ENCODE results near the gene PC. TPM values are rescaled to one million over a fixed set of nuclear protein-coding genes. Genes with fewer than 3 reads are reported as not detected.
A peak's percentile ranks its signal among the peaks of the same experiment; 100 is the strongest.

Gene PC
- polyA plus RNA-seq, 2 of the 4 experiments (the other 2 are of a cell fraction): 14.2 to 45.9 TPM

- POLR2A ChIA-PET: no interaction called here
- TF ChIP-seq NFE2L2 (conservative IDR thresholded peaks at IDR 0.05; ENCODE audit: low read length) (no peak), HOXB13 (CRISPR knock-in tag; IDR thresholded peaks at IDR 0.05; ENCODE audit: low read depth) (no peak), CHD4 (IDR thresholded peaks at IDR 0.05; ENCODE audit: borderline replicate concordance) (no peak), RNF2 (IDR thresholded peaks at IDR 0.05; ENCODE audit: borderline replicate concordance, low read depth) (no peak), PHF8 (IDR thresholded peaks at IDR 0.05; ENCODE audit: borderline replicate concordance, low read depth) (no peak), EHF (CRISPR knock-in tag; IDR thresholded peaks at IDR 0.05) (no peak), MYC (IDR thresholded peaks at IDR 0.05; ENCODE audit: borderline replicate concordance, low read length) (no peak), BHLHE40 (IDR thresholded peaks at IDR 0.05; ENCODE audit: low read depth, low read length) (no peak), CBX8 (IDR thresholded peaks at IDR 0.05) (no peak)
- FAIRE-seq (no peak), DNase-seq (ENCODE audit: low read depth in 1 of 2, low spot score in 1 of 2) (no peak), ATAC-seq (no peak)
- Histone ChIP-seq H3K9me3 (no peaks in the 10 kb centered on the region), H3K4me1 (peaks cover 24% of the 10 kb centered on the region), H3K27ac (no peak overlapping the region), H3K4me2 (no peak overlapping the region), H3K4me3 (no peak overlapping the region)
- CTCF ChIA-PET: interaction anchor here (0.8 to 2.5 kb wide), 6 partner anchors 19 to 120 kb away, joined by 3 to 9 read pairs (median 5); no protein-coding TSS in a partner anchor
- WGBS (ENCODE audit: missing lambda C conversion rate): 92% methylated on average over 28 of the region's 30 CpGs
Observed at GRCh38 chr11:66861774-66862558, 96.2 kb downstream of the PC start.

- peak overlapping the region in 1 of 2 experiments; percentile 25; a peak in 1 of 6 replicates for H3K27ac ChIP-seq
- H3K4me1 ChIP-seq: peaks cover 24% of the 10 kb centered on the region
- no peak overlapping the region for H3K4me2 ChIP-seq
- no peak for FAIRE-seq
- 96% methylated on average over 13 of the region's 32 CpGs for WGBS (ENCODE audit: missing lambda C conversion rate)
- CTCF ChIA-PET: interaction anchor here (0.8 to 2.5 kb wide), 7 partner anchors 9 to 119 kb away, joined by 3 to 9 read pairs (median 6); no protein-coding TSS in a partner anchor
- DNase-seq (ENCODE audit: low read depth in 1 of 2, low spot score in 1 of 2): no peak
- TF ChIP-seq MYC (IDR thresholded peaks at IDR 0.05; ENCODE audit: borderline replicate concordance, low read length) (no peak), ZSCAN20 (CRISPR knock-in tag; IDR thresholded peaks at IDR 0.05) (no peak), GATA3 (IDR thresholded peaks at IDR 0.05; ENCODE audit: borderline replicate concordance) (no peak), FOSB (CRISPR knock-in tag; IDR thresholded peaks at IDR 0.05) (no peak), EP300 (IDR thresholded peaks at IDR 0.05) (no peak), CHD4 (IDR thresholded peaks at IDR 0.05; ENCODE audit: borderline replicate concordance) (no peak), ZNF302 (CRISPR knock-in tag; IDR thresholded peaks at IDR 0.05) (no peak), EHF (CRISPR knock-in tag; IDR thresholded peaks at IDR 0.05) (no peak), HOXB5 (CRISPR knock-in tag; IDR thresholded peaks at IDR 0.05) (no peak), HDAC2 (IDR thresholded peaks at IDR 0.05) (no peak), SREBF2 (IDR thresholded peaks at IDR 0.05) (no peak), NR3C1 (IDR thresholded peaks at IDR 0.05) (no peak), PBX3 (IDR thresholded peaks at IDR 0.05) (no peak), KDM1A (IDR thresholded peaks at IDR 0.05; ENCODE audit: low read depth) (no peak), CEBPB (IDR thresholded peaks at IDR 0.05) (no peak), POLR2AphosphoS2 (conservative IDR thresholded peaks at IDR 0.05; ENCODE audit: low read length) (no peak)
- TF ChIP-seq, protein P1, sequence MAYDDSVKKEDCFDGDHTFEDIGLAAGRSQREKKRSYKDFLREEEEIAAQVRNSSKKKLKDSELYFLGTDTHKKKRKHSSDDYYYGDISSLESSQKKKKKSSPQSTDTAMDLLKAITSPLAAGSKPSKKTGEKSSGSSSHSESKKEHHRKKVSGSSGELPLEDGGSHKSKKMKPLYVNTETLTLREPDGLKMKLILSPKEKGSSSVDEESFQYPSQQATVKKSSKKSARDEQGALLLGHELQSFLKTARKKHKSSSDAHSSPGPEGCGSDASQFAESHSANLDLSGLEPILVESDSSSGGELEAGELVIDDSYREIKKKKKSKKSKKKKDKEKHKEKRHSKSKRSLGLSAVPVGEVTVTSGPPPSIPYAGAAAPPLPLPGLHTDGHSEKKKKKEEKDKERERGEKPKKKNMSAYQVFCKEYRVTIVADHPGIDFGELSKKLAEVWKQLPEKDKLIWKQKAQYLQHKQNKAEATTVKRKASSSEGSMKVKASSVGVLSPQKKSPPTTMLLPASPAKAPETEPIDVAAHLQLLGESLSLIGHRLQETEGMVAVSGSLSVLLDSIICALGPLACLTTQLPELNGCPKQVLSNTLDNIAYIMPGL (CRISPR knock-in tag; IDR thresholded peaks at IDR 0.05; ENCODE audit: borderline replicate concordance): no peak
- TF ChIP-seq, protein P2, sequence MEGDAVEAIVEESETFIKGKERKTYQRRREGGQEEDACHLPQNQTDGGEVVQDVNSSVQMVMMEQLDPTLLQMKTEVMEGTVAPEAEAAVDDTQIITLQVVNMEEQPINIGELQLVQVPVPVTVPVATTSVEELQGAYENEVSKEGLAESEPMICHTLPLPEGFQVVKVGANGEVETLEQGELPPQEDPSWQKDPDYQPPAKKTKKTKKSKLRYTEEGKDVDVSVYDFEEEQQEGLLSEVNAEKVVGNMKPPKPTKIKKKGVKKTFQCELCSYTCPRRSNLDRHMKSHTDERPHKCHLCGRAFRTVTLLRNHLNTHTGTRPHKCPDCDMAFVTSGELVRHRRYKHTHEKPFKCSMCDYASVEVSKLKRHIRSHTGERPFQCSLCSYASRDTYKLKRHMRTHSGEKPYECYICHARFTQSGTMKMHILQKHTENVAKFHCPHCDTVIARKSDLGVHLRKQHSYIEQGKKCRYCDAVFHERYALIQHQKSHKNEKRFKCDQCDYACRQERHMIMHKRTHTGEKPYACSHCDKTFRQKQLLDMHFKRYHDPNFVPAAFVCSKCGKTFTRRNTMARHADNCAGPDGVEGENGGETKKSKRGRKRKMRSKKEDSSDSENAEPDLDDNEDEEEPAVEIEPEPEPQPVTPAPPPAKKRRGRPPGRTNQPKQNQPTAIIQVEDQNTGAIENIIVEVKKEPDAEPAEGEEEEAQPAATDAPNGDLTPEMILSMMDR (IDR thresholded peaks at IDR 0.05): no peak
- POLR2A ChIA-PET: no interaction called here
- no peaks in the 10 kb centered on the region for H3K9me3 ChIP-seq
- H3K4me3 ChIP-seq: no peak overlapping the region
- no peak for ATAC-seq
Observed at GRCh38 chr11:66861038-66861773, 97.0 kb downstream of the PC start.
